Astrocyte of the cerebellum (primary cell): Measurements from ENCODE around the gene SGMS1.

ENCODE experiments used
- DNase-seq: peaks from one replicate; pipeline ENCODE4 v3.0.0-alpha.2; 2011; ENCODE audit warnings: low read depth
- H3K4me3 ChIP-seq: 2 replicates; pipeline ENCODE4 v1.5.1; 2011; ENCODE audit warnings: mild to moderate bottlenecking, low read depth, low read length, moderate library complexity
- in situ Hi-C: cut with HindIII; loops from 2 replicates; pipeline ENCODE4 v1.10.0; 2017; ENCODE audit warnings: low sequenced_read_pairs
- TF ChIP-seq, protein P1 (sequence below): IDR thresholded peaks from 2 replicates; pipeline ENCODE4 v1.5.1; 2012; ENCODE audit warnings: low read length, low read depth, moderate library complexity, mild to moderate bottlenecking; ENCODE audit errors: missing control alignments

The SGMS1 gene

DNA sequence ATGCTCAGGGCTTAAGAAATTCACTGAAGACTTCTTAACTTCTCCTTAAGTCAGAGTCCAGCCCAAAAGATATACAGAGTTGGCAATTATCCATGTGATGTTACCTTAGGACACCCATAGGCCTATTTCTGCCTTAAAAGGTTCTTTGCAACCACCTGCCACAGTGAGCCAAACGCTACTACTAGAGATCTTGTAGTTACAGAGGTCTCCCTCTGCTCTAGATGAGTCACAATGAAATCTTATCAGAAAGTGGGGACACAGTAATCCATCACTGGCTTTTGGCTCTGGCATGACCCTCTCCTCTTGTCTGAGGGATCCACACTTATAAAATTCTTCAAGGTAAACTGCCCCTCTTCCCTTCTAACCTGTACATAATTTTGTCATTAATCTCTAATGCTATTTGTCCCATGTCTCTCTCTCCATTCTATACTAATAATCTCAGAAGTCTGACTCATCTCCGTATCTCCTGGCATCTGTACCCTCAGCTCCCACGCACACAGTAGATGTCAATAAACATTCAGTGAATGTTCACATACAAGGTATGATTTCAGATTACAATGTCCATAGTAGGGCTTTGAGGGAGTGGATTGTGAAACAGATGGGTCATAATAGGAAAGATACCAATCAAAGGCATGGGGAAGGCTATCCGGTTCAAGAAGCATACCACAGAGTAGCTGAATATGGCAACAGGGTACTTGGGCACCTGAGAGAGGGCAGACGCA lies 112.1 kb downstream of the SGMS1 start:
- TF ChIP-seq, protein P1, sequence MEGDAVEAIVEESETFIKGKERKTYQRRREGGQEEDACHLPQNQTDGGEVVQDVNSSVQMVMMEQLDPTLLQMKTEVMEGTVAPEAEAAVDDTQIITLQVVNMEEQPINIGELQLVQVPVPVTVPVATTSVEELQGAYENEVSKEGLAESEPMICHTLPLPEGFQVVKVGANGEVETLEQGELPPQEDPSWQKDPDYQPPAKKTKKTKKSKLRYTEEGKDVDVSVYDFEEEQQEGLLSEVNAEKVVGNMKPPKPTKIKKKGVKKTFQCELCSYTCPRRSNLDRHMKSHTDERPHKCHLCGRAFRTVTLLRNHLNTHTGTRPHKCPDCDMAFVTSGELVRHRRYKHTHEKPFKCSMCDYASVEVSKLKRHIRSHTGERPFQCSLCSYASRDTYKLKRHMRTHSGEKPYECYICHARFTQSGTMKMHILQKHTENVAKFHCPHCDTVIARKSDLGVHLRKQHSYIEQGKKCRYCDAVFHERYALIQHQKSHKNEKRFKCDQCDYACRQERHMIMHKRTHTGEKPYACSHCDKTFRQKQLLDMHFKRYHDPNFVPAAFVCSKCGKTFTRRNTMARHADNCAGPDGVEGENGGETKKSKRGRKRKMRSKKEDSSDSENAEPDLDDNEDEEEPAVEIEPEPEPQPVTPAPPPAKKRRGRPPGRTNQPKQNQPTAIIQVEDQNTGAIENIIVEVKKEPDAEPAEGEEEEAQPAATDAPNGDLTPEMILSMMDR: no peak
- no peak for DNase-seq
- in situ Hi-C loops: no loop called here

GRCh38 chr10:50510517-50511473 lies 113.0 kb downstream of the SGMS1 start:
- in situ Hi-C loops: no loop called here
- no peak overlapping the region for H3K4me3 ChIP-seq
- TF ChIP-seq, protein P1: no peak
- DNase-seq: no peak

More for the DNA sequence above, 112.1 kb downstream of the SGMS1 start:
- no peak overlapping the region for H3K4me3 ChIP-seq

- no peak overlapping the region for H3K4me3 ChIP-seq
- TF ChIP-seq, protein P1: no peak
- in situ Hi-C loops: no loop called here
- DNase-seq: no peak
These were observed 115.3 kb downstream of the SGMS1 start for GRCh38 chr10:50508315-50509051.

DNA sequence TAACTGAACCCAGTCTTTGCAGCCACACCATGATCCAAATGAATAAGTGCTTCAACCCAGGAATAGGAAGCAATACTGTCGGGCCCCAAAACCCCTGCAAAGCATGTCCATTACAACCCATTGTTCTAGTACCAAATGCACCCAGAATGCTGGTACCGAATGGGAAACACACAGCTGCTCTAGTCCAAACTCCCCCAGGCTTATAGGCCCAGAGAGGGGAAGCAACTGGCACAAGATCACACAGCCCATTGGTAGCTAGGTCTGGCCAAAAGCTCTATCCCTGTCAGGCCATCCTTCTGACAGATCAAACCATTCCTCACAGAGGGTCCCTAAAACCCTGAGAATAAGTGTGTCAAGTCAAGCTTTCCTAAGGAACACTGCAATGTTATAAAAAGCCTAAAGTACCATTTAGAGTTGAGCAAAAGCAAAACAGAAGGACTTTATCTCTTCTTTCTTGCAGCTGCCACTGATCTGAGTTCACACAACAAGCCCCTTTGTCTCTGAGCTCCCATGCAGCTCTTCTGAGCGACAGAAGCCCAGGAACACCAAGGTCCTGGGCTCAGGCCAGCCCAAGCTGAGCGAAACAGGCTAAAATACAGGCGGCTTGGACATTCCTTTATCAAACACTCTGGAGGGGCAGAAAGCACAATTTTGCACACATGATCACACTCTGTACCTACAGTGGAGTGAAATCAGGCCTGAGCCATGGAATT lies 116.7 kb downstream of the SGMS1 start:
- no peak overlapping the region for H3K4me3 ChIP-seq
- in situ Hi-C loops: no loop called here
- DNase-seq: no peak
- TF ChIP-seq, protein P1: no peak

DNA sequence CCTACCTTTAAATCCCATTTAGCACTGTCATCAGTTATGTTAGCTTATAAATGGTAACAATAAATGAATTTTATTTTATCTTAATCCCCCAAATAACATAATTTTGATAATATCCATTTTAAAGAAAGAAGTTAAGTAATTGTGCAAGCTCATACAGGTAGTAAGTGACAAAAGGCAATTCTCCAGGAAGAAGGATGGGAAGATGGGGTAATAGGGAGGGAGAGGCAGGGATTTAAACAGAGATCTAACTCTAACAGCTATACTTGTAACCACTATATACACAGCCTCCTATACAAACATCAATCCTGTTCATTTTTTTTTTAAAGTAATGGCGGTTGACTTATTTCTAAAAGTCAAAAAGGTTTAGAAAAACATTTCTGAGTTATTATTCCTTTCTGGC lies 119.4 kb downstream of the SGMS1 start:
- in situ Hi-C loops: no loop called here
- no peak overlapping the region for H3K4me3 ChIP-seq
- no peak for DNase-seq
- TF ChIP-seq, protein P1: no peak
